DMS114 treated with DMSO at 0.1 percent for 48 hours (cell line): Measurements from ENCODE around the gene TSPAN5.

Experiments
- DNase-seq: peaks from one replicate; lab custom pipeline; 2025; ENCODE audit not compliant: unreplicated experiment; lab: John Stamatoyannopoulos, UW

TSPAN5 gene

DNA sequence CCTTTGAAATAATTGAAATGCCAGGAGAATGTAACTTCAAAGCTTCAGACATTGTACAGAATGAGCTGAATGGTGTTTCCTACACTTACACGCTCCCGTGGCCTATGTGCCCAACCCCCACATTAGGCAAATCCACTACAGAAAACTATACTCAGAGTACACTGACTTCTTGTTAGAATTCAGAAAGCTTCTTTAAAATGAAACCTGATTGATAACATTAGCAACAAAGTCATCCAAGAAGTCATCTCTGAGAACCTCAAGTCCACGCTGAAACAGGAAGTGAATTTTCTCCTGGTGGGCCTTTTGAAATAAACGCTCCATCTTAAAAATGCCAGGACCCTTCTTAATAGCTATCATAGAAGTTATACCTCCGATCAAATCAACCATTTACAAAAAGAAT is 136.3 kb downstream of the TSPAN5 start:
- DNase-seq: no peak

DNA sequence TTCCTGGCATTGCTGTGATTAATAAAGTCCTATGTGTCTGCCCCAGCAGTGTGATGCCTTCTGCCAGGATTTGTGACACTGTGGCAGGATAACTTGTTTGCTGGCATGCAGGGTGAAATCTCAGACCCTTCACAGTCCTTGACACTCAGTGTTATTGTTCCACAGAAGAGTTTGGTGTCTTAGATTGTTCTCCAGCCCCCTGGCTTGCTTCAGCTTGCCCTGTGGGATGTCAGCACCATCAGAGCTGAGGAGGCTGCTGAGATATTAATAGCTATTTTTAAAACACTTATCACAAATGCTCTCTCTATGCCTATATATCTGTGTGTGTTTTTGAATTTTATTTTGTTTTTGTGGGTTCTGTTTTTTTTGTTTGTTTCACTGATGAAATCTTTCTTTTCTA is 136.9 kb downstream of the TSPAN5 start:
- DNase-seq: no peak

DNA sequence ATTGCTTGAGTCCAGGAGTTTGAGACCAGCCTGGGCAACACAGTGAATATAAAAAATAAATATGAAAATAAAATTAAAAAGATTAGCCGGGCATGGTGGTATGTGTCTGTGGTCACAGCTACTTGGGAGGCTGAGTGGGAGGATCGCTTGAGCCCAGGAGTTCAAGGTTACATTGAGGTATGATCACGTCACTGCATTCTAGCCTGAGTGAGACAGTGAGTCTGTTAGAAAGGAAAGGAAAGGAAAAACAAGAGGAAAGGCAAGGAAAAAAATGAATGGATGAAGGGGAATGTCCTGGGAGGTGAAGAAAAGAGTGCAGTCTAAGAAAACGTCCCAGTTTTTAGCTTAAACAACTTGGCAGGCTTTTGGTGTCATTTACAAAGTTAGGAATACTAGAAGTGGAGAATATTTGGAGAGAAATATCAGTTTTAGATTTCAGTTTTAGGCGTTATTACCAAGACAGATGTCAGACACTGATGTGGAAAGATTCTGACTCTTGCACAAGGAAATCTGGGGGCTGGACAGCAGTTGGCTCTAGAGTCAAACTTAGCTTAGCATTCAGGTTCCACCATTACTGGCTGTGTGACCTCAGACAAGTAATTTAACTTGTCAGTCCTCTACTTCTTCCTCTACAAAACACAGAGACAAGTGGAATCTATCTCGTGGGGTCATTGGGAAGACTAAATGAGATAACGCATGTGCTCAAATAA is 139.0 kb downstream of the TSPAN5 start:
- DNase-seq: no peak

DNA sequence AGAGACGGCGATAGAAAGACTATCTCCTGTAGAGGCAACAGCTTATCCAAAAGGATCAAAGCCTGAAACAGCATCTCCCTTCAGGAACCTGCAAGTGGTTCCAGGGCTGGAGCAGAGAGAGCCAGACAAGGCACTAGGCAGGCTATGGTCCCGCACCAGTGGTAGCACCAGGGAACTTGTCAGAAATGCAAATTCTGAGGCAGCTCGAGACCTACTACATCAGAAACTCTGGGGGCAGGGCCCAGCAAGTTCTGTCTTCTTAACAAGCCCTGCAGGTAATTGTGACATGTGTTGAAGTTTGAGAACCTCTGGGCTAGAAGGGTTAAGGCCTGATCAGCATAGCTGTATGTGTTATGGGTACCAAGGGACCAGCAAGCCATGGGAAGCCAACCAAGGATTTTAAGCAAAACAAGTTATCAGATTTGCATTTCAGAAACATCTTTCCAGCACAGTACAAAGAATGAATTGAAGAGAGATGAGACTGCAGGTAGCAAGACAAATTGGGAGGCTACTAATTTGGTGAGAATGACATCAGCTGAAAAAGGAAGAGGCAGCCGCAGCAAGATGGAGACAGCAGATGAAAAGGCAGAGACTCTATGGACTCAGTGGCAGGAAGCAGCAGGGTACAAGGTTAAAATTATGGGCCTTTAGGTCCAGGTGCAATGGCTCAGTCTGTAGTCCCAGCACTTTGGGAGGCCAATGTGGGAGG is 139.7 kb downstream of the TSPAN5 start:
- DNase-seq: no peak

DNA sequence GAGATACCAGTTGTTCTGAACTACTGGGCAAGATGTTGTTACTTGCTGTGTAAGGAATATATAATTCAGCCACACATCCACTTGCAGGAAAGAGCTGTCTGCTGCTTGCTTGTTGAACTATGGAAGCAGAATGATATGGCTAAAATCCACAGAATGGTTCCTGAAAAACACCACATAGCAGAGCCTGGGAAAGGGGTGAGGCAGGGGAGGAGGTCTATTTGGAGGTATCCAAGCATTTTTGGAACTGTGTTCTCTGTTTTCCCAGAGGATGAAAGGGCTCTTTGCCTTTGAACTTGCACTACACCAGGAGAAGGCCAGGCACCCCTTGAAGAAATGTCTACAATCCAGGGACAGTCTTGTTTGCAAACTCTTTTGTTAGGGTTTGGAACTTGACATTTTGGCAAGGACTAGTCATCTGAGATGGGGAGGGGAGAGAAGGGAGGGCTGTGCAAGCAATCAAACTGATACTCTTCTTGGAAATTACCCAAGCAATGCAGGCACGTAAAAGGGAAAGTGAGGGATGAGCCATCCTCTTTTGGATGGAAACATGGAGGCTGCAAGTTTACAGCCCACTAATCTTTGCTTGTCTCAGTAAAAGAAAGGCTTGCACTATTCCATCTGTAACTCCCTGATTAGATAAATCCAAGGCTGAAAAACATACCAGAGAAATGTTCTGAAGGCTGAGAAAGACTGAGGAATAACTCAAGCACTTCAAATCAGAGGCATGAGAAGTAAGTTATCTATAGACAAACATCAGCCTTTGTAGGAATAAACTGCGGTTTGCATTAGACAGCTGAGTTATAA is 141.0 kb downstream of the TSPAN5 start:
- no peak for DNase-seq

DNA sequence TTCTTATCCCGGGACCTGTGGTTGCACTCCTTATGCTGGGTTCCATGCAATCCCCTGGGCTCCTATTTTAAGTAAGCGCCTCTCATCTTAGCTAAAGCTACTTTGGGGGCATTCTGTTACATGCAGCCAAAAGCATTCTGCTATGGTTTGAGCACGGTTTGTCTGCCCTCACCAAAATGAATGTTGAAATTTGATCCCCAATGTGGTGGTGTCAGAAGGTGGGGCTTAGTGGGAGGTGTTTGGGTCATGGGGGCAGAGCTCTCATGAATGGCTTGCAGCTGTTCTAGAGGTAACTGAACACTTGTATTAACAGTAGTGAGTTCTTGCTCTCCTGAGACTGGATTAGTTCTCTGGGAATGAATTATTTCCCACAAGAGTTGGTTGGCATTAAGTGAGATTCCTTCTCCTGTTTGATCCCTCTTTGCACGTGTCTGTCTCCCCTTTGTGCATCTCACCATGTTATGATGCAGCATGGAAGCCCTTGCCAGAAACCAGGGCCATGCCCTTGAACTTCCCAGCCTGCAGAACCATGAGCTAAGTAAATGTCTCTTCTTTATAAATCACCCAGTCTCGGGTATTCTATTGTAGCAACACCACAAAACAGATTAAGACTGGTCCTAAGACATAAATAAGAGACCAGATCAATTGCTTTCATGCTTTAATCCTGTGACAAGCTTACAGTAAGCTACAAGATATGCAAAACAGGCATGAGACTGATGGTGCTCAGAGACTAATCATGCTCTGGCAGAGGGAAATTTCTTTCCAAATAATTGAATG is 141.8 kb downstream of the TSPAN5 start:
- DNase-seq: no peak

DNA sequence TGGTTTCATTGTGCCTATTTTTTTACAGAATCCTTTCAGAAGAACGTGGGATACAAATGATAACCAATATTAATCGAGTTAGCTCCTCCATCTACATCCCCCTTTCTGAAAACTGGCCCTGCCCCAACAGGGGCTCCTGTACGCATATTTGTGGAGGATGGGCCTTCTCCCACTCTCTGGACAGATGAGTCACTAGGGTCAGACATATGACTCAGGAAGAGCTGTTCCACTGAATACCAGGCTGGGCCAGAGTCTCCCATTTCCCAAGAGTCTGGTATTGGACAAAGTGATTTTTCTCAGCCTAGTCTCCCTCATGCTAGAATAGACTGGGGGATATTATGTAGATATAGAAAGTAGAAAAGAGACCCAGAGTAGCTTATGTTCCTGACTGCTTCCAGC is 142.4 kb downstream of the TSPAN5 start:
- no peak for DNase-seq

DNA sequence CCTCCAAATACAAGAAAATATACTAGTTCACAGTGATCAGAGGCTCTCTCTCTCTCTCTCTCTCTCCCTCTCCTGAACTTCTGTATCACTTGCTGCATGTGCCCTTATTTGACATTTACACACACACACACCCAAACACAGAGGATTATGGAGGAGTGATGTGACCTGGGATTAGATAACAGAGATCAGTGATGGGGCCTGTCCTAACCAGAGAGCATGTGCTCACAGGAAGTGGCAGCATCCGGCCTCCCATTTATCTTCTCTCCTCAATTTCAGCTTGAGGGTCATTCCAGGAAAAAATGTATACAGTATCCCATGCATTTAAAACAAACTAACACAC is 143.0 kb downstream of the TSPAN5 start:
- no peak for DNase-seq

DNA sequence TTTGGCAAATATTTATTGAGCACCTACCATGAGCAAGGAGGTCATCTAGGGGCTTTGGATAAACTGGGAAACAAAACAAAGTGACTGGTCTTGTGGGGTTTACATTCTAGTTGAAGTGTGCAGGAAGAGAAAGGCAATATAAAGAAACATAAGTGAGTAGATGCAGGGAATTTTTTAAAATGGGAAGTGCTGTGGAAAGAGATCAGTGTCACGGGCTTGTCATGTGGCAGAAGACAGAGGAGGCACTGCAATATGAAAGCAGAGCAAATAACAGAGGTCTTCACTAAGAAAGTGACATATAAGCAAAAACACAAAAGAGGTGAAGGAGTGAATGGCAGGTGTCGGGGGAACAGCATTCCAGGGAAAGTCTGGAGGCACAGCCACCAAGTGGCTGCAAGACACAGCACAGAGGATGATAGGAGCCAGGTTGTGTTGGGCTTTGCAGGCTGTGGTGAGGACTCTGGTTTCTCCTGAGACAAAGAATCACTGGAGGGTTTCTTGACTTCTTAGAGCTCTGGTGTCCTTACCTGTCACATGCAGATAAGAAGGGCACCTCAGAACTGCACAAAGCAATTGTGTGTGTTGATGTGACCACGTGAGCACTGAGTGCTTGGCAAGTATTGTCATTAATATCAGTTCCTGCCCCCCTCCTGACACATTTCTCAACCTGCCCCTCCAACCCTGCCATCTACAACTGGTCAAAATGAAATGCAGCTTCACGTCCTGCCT is 143.5 kb downstream of the TSPAN5 start:
- DNase-seq: no peak

DNA sequence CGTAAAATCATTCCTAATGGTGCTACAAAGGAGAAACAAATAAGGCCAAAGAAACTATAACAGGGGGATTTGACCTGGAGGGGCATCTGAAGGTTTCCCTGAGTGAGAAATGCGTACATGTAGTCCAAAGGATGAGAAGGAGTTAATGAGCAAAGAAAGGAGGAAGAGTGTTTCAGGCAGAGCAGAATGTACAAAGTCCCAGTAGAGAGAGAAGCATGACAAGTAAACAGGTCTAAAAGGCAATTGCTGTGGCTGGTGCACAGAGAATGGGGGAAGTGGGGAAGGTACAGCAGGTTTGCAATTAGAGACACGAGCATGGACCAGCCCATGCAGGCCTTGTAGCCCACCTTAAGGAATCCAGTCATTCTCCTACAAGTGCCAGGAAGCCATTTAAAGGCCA is 145.5 kb downstream of the TSPAN5 start:
- DNase-seq: no peak

DNA sequence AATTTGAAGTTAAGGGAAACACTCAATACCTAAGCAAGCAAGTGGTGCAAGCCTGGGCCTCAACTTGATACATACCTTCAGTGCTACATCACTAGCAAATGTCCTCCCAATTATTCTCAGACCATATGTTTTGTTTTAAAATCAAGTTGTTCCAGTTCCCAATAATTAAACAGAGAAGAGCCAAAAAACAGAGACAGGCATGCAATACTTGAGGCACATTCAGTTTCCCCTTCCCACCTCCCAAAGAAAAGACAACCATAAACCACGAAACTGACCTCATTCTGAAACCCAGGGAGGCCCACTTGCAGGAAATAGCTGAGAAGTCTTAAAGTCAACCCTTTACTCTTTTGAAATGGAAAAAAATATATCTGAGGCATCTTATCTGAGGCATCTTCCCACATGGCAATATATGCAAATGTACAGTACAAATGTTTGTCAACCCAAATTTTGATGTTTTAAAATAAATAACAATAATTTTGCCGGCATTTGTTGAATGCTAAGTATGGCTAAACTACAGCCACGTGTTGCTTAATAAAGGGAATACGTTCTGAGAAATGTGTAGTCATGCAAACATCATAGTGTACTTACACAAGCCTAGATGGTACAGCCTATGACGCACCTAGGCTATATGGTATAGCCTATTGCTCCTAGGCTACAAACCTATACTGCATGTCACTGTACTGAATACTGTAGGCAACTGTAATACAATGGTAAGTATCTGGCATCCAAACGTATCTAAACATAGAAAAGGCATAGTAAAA is 147.5 kb downstream of the TSPAN5 start:
- no peak for DNase-seq

DNA sequence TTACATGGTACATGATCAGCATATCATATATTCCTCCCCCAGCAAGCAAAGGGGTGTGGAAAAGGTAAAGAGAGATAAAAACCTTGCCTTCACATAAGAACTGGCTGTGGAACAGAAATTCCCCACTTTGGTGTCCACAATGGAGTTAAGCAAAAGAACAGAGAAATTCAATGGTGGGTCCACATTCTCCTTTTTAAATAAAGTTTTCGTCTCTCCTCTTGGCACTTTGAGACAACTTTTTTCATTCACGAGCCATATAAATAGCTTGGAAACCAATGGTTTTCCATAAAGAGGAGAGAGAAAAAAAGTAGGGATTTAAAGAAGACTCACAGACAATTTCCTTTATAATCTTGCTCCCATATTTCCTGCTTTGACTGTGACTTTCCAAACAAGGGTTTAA is 148.1 kb downstream of the TSPAN5 start:
- DNase-seq: no peak

DNA sequence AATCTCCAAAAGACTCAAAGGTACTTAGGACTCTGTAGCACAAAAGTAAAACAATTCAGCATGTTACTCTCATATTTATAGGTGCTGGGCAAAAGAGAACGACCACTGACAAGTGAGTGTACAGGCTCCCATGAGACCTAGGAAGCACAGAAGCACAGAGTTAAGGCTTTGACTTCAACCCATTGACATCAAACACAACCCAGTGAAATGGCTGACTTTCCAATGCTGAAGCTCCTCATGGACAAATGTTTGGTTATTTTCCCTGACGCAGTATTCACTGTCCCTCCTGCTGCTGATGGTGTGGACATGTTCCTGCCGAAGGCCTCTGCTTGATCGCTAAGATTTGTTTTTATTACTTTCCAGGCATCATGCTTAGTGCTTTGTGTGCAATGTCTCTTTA is 148.7 kb downstream of the TSPAN5 start:
- no peak for DNase-seq

DNA sequence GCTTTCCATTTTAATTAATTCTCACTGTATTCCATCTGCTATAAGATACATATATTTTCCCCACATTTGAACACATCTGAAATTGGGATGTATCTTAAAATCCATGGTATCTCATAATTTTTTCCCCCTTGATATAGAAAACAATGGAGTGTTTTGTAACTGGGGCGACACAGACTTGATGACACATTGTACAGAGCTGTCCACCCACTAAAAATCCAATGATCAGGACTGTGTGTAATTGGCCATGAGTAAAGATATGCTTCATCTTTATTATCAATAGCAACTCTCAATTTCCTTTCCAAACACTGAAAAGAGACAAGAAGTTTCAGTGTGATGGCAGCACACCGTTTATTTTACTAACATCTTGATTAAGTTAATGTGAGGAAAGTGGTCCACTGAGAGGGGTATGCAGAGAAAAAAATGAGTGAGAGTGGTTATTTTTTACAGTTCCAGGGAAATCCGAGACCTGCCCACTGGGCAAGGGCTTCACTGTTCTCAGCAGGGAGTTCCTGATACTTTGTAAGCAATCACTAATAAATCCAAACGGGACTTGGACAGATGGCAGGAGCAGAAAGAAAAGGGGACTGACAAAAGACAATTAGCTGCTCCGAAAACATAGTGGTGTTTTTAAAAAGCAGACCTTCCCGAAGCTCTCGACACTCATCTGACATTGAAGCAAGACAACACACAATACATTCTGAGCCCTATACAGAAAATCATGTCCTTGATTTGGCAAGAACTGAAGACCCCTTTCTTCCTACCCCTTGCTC is 149.4 kb downstream of the TSPAN5 start:
- DNase-seq: no peak

DNA sequence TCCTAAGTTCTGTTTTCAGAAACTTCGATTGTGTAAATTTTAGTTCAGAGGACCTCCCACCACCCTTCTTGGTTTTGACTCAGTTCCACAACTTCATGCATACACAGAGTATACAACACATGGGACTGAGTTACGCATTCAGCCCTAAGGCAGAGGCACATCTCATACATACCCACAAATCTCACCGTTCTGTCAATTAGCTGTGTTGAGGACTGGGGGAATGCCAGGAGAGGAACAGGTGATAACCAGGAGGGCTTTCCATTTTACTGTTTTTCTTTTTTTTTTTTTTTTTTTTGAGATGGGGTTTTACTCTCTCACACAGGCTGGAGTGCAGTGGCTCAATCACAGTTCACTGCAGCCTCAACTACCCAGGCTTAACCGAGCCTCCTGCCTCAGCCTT is 150.2 kb downstream of the TSPAN5 start:
- DNase-seq: no peak

DNA sequence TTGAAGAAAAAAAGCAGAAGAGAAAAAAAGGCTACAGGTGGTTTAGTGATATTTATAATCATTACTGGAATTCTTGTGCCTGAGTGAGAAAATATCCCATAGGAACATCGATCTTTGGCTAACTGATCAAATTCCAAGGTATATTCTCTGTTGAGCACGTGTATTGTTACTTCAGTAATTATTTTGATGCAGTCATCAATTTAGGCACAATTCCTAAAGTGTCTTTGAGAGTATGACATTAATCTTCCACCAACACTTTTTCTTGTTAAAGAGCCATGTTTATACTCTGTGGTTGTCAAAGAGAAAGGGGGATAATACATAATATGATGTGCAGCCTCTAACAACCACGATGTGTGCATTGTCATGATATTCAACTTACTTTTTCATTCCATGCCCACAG is 151.1 kb downstream of the TSPAN5 start:
- DNase-seq: no peak

DNA sequence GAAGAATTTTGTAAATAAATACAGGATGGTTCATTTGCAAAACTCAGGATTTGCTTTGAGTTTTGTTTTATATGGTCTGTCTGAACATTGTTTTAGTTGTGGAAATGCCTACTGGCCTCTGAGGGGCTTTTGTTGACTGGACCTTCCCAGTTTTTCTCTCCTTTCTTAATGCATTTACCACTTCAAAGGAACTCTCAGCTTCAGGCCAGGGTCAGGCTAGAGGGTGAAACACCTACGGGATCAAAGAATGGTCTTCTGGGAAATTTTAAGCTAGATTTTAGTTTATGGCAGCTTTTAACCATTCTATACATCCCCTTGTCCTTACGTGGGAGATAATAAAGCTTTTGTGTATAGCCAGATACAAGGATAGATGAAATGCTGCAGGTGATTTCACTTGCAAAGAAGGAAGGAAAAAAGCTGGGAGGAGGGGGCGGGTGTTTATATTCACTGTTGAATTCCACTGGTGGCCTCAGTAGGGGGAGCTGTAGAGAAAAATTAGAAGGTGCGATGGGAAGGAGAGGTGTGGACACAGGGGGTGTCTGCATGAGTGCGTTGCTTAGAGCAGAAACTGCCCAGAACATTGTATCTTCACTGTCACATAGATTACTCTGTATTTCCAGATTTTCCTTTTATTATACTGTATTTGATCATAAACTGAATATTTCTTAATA is 151.8 kb downstream of the TSPAN5 start:
- DNase-seq: no peak

DNA sequence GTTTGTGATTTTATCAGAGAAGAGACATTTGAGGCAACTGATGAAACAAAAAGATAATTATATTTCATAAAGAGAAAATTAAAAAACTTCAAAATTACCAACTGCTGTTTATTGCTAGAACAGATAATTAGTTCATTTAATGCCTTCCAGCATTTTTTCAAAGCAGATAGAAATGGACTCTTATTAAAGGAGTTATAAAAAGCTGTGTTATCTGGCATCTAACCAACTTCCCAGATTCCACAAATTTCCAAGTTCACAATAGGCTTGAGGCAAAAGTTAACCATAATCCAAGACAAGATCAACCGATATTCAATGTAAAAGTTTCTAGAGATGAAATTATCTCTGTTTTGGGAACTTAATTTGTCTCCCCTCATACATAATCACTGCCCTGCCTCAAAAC is 152.4 kb downstream of the TSPAN5 start:
- no peak for DNase-seq

DNA sequence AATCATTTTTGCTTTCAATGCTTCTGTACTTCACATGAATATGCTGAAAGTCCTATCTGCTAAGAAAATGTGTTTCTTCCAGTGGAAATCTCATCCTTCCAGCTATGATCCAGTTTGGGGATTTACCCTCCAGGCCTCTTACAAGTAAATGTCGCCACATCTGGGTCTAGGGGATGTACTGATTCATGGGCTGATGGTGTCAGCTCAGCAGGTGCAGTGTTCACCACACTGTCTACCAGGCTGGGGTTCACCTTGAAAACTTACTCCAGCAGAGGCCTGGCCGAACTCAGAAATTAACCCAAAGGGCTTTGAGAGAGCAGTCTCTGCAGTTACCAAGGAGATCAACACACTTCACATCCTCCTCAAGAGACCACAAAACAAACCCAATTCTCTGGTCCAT is 154.3 kb downstream of the TSPAN5 start:
- no peak for DNase-seq
